Activated T-helper 1 cell treated with Interleukin-2 at 50 U/mL for 16 hours (primary cell): ENCODE results near the gene ABCE1.
"Not testable (repeated sequence)": the region's sequence is repeated elsewhere in the genome, so short reads cannot be mapped to it uniquely, and the experiment has no call there.

ENCODE experiments used
- DNase-seq: peaks from one replicate; pipeline ENCODE4 v3.0.0-alpha.2; 2020; ENCODE audit warnings: low read depth

The ABCE1 gene

DNA sequence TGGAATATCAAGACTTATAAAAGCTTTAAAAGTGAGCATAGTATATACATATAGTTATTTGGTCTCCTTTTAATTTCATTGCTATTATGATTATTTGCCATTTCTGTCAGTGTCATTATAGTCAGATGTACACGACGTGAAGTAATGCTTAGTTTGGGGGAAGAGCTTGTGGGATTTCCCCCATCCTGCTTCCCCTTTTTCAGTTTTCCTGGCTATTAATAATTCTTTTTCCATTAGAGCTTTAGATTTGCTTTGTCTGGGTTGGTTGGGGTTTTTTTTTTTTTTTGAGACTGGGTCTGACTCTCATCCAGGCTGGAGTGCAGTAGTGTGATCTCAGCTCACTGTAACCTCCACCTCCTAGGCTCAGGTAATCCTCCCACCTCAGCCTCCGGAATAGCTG, 5.4 kb downstream of the ABCE1 start:
- DNase-seq = no peak

DNA sequence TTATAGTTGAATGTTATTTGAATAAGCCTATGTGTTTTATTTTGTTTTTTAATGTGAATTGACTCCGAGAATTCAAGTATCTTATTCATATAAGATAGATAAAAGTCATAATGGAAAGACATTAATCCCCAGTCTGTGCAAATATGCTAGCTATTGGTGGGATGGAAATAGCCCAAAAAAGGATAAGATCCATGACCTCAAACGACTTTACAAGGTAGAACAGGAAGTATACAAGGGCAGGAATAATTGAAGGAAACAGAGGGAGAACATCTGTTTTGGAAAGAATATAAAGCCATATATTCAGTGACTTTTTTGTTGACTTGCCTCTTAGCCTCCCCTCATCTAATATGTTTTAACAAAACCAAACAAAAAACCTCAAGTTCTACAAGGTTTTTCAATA, 9.0 kb downstream of the ABCE1 start:
- DNase-seq = no peak

DNA sequence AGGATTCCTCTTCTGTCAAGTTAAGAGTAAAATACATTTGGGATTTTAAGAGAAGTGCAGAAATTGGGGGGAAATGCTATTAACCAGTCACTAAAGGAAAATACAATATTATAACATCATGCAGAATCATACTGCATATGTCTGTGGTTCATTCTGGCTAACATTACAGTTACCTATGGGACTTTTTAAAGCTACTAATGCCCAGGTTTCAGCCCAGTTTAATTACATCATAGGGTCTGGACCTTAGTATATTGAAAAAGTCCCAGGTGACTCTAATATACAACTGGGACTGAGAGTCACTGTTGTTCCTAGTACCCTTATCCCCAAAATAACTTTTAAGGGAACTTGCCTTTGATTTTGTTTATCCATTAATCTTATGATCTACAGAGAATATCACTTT, 10.0 kb downstream of the ABCE1 start:
- DNase-seq = no peak

DNA sequence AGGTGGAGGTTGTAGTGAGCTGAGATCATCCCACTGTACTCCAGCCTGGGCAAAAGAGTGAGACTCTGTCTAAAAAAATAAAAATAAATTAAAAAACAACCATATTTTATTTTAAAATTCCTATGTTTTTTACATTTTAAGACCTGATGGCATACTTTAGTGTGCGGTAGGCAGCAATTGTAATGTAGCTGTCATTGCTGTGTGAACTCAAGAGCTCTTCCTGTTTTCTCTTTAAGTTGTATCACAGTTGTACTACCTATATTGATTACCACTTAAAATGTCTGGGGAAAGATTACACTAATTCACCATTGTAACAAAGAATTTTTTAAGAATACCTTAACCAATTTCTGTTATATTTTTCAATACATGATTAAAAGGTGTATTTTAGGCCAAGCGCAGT, 27.3 kb downstream of the ABCE1 start:
- DNase-seq = no peak

DNA sequence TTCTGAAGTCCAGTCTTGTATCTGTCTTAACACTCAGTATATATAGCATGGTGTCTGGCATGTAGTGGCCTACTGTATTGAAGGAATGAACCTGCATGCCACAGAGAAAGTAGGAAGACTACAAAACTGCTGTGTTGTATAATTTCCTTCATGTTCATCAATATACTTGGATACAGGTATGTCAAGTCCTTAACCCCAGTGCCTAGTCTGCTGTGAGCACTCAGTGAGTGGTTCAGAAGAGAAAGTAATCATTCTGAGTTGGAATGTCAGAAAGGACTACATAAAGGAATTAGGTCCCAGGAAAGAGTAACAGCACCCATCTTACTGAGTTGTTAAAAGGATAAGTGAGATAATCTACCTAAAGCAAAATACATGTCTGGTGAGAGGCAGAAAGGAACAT, 32.0 kb downstream of the ABCE1 start:
- no peak for DNase-seq

DNA sequence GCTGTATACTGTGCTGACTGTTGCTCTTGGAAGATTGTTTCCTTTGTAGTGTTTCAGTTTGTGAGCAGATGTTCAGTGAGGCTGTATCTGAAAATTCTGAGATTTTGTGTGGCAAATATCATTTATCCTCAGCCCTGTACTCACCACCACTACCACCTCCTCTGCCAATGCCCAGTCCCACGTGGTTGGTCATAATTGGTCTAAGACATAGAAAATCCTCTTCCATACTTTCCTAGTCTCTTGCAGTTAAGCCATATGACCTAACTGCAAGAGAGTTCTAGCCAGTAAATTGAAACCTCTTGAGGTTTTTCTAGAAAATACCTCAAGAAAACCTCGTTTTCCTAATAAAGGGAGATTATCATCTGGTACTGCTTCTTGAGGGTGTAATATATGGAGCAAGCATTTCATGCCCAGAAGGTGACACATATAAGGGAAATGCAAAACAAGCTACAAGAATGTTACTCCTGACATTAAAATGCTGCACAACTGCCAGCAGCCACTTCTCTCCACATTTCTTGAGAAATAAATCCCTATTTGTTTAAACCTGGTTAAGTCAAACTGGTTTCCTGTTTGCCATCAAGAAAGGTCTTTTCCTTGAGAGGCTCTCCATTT, 32.8 kb downstream of the ABCE1 start:
- DNase-seq = no peak

DNA sequence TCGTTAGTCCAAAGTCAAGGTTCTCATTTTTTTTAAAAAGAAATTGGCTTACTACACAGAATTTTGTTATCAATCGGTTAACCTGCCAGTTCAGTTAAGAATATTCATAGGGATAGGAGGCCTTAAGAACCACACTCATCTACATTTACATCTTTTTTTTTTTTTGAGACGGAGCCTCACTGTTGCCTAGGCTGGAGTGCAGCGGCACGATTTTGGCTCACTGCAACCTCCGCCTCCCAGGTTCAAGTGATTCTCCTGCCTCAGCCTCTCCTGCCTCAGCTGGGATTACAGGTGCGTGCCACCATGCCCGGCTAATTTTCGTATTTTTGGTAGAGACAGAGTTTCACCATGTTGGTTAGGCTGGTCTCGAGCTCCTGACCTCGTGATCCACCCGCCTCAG, 33.7 kb downstream of the ABCE1 start:
- DNase-seq = no peak

DNA sequence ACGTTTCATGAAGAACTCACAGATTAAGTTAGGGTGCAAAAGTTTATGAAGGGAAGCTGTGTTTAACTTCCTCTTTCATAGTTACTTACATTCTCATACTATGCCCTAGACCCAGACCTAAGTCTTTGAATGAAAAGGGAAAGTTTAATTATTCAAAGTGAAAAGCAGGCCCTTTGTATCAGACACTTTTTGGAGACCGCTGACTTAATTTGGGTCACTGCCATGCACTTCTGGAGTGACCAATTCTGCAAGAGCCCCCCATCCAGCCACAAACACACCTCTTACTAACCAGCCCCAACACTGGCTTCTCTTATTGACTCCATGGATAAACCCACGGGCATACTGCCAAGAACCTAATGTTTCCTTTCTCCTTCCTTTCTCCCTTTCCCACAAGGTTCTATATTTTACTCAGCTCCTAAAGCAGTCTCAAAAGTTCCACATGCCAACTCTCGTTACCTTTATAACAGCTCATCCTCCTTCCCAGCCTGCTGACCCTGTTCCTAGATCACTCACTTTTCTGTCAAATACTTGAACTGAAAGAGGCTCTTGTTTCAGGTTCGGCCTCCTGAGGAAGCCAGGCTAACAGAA, 34.5 kb downstream of the ABCE1 start:
- DNase-seq = no peak

DNA sequence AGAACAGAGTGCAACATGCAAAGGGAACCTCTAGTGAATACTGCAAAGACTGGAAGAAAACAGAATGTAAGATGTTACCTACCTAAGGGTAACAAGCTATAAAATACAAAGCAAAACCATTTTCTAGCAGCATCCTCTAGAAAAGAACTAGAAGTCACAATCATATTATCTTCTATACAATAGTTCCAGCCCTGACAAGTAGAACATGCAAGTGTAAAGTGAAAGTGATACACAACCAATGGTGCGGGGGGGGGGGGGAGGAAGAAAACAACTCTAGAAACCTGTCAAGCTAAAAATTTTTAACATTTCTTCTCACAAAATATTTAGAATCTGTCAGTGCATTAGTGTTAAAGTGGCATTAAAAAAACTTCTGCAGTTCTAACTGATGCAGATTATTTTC, 38.1 kb downstream of the ABCE1 start:
- DNase-seq = not testable (repeated sequence)

DNA sequence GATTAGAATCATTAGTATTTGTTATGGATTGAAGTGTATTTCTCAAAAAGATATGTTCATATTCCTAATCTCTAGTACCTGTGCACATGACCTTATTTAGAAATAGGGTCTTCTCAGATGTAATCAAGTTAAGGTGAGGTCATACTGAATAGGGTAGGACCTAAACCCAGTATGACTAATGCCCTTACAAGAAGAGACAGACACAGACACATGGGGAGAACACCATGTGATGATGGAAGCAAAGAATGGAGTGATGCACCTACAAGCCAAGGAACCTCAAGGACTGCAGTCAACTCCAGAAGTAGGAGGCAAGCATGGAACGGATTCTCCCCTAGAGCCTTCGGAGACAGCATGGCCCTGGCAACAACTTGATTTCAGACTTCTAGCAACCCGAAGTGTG, 50.9 kb downstream of the ABCE1 start:
- DNase-seq = no peak

DNA sequence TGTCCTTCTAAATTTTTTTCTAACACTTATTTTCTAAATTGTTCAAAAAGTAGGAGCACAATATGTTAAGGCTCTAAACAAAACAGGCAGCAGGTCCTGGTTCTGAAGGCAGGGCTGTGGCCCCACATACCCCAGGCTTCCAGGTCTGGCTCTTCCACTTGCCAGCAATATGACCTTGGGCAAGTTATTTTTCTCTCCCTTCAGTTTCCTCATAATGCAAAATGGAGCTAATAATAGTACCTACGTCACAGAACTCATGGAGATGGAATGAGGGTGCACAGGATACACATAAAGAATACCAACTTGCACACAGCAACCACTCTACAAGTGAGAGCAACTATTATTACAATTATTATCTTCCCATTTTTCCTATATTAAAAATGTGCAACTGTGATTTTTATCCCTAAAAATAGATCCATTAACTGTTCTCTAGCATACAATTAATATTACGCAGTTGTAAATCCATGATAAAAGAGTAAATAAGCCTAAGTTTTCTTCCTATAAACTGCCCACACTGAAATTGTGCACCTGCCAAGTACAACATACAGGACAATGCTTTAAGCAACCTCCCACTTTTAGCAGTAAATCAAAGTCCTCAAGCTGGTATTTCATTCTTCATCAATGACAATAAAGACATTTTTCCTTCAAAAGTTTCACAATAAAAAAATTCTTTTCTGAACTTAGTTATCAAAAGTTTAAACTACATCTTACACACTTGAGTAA, 55.2 kb downstream of the ABCE1 start:
- no peak for DNase-seq

DNA sequence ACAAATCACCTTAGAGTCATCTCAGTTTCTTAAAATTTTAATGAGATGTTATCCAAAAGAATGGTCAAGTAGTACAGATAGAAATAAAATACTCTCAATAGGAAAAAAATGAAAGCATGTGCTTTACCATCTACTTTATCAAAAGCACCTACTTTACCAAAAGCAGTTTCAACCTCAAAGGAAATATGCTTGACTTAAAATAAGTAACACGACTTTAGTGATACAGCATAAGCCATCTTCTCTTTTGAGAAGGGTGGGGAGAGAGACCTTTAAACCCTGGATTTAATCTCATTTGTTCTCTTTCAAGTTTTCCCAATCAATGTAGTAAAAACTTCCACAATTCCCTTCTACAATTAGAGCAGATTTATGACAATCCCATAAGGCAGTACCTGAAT, 55.8 kb downstream of the ABCE1 start:
- DNase-seq = no peak

DNA sequence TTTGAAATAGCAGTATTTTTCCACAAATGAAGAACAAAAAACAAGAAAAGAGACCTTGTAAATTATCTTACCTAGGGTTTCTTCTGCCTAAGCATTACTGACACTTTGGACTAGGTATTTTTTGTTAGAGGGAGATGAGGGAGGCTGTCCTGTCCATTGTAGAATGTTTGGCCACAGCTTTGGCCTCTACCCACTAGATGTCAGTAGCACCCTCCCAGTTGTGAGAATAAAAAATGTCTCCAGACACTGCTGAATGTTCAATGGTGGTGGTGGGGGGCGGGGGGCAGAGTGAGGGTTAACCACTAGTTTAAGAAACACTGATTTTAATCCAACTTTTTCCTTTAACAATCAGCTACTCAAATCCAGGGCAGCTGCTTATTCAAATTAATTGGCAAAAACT, 56.5 kb downstream of the ABCE1 start:
- no peak for DNase-seq

DNA sequence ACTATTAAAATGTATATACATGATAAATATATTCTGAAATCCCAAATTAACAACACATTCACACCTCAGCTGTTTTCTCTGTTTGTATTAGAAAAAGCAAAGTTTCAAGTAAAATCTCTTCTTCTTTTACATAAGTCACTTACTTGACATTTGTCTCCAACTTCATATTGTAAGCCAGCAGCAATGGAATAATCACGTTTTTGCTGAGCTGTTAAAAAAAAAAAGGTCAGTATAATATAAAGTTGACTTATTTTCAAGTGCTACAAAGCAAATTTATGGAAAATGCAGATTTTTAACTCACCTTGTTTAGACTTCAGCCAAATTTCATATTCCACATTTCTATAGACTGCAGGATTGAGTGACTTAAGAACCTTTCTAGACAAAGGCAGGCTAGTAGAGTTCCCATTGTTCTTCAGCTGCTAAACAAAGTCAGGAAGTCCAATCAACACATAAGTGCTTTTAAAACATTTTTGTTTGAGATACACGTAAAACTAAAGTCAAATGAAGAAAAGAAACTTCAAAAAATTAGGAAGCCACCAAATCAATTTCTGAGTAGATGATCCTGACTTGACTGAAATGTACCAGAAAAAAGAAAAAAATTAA, 57.3 kb downstream of the ABCE1 start:
- no peak for DNase-seq

DNA sequence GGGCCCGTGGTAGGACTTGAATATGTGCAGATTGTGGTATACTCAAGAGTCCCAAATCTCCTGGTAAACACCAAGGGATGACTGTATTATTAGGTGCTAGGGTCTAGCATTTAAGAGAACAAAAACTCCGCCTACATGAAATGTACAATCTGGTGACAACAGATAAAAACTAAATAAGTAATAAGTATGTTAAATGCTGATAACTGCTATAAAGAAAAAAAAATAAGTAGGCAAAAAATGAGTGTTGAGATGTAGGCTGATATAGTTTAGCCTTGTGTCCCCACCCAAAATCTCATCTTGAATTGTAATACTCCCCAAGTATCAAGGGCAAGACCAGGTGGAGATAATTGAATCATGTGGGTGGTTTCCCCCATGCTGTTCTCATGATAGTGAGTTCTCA, 58.9 kb downstream of the ABCE1 start:
- no peak for DNase-seq

DNA sequence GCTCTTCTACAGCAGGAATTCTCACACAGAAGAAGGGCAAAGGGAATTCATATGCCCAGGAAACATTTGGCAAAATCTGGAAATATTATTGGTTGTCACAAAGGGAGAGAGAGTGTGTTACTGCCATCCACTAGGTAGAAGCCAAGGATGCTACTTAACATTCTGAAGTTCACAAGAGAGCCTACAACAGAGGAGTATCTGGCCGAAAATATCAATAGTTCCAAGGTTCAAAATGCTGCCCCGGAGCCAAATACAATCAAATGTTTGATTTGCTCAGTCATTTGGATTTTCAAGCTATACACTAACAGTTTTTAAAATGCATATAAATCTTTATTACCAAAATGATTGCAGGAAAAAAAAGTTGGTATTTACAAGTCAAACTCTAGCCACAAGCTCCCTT, 63.4 kb downstream of the ABCE1 start:
- no peak for DNase-seq

DNA sequence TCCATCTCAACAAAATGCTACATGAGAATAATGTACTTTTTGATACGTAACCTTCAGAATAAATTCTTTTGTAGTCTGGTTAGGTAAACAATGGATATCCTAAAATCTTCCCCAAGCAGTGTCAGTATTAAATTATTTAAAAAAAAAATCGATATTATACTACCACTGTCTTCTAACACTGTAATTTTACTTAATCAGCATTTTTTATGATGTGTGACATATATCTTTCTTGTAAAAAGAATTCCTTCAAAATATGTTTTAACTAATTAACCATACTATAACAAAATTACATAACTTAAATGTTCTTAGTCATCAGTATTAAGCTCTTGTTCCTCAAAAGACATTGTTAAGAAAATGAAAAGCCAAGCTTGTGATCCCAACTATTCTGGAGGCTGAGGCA, 69.8 kb downstream of the ABCE1 start:
- DNase-seq = no peak

DNA sequence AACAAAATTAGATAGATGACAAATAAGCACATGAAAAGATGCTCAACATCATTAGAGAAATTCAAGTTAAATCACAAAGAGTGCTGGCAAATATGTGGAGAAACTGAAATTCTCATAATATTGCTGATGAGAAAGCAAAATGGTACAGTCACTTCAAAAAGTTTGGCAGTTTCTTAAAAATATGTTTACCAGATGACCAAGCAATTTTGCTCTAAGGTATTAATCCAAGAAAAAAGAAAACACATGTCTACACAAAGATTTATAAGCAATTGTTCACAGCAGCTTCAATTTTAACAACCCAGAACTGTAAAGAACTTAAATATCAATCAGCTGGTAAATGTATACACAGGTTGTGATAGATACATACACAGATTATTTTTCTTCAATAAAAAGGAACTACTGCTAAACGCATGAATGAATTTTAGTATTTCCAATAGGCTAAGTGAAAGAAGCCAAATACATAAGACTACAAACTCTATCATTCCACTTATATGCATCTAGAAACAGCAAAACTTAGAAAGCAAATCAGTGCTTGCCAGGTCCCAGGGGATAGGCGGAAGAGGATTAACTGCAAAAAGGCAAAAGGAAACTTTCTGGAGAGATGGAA, 70.6 kb downstream of the ABCE1 start:
- DNase-seq = no peak

DNA sequence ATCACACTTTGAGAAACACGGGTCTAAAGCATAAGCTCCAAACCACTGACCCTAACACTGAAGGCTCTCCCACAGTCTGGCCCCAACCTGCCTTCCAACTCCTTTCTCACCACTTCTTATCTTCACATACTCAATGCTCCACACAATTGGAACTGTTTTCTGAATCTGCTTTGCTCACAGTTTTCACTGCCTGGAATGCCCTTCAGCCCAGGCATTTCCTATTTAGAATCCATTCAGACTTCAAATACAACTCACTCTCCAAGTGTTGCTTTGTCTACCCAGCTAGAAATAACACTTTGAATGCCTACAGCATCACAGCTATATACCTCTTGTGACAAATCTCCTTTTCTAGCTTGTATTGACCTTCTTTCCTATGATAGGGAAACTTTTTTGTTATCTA, 72.1 kb downstream of the ABCE1 start:
- no peak for DNase-seq

DNA sequence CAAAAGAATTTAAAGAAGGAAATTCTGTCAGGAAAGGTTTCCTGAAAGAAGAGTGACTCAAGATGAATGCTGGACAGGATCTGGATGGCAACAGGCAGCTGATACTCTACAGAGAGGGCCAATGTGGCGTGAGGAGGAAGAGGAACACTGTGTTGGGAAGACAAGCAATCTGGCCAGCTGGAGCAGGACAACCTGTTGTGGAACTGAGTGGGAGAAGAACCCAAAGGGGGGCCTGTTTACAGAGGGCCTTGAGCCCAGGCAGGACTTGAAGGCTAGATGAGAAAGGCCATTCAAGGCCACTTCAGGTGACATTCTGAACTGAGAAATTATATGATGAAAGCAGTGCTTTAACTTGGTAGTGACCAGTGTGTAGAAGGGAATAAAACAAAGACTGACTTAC, 73.8 kb downstream of the ABCE1 start:
- no peak for DNase-seq

DNA sequence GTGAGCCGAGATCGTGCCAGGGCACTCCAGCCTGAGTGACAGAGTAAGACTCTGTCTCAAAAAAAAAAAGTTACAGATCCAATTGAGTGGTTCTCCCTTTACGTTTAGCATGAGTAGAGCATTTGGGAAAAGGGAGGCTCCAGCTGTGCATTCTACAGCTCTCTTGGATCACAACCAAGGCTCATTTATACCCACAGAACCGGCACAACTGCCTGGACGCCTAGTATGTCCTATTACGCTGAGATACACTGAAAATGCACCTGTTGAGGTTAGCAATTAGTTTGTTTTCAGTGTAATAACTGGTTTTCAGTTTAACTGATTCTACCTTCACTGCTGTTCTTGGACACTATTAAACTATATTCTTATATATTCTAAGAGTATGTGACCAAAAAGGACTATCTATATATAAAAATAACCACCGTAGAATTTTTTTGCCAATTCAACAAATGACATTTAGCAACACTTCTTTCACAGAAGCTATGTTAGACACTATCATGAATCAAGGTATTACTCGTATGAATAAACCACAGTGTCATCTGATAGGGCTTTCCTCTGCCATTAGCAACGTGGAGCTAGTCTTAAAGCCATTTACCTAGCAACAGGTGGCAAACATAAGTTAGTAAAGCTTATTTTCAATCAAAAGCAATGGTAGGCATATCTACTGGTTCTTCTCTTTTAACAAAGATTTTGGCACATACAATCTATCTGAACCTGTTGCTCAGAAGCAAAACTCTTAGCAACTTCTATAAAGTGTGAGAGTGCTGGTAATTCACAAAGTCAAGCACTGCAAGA, 78.7 kb downstream of the ABCE1 start:
- DNase-seq = no peak

DNA sequence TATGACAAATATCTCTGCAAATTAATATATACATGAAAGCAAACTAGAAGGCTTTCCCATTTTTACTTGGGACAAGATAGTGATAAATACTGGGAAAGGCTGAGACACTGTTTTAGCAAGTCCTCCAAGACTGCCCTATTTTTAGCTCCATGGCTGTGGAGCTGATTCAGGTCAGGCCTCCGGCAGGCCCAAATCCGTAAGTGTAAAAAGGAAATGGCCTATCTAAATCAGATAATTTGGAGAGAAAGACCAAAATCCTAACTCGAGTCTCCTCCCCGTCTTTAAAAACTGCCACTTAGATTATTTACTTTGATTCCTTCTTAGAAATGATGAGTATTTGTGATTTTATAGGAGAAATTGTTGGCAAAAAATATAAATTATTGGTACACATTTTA, 79.4 kb downstream of the ABCE1 start:
- DNase-seq = no peak
